GM18498 (cell line): ENCODE results near the gene VAV3.
A peak's percentile ranks its signal among the peaks of the same experiment; 100 is the strongest.

ENCODE experiments used
- ATAC-seq: cut with Tn5 transposase; IDR thresholded peaks from one replicate; pipeline ENCODE4 v1.9.1; 2021; ENCODE audit warnings: mild to moderate bottlenecking, moderate library complexity; ENCODE audit not compliant: unreplicated experiment

VAV3 gene

DNA sequence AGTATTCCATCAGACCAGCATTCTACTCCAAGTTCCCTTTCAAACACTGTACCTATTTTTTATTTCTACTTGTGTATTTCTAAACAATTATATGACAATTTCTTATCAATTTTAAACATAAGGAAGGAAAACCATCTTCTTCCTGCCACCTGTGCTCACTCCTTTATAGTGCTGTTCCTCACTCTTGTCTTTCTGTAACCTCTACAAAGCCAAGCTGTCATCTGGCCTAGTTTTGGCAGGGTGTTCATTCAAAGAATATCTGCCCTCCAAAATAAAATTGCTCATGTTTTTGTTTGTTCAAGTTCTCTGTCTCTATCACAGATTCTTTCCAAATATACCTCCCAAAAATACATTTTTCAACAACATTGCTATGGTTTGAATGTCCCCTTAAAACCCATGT, 360.2 kb downstream of the VAV3 start:
- no peak for ATAC-seq

- no peak for ATAC-seq
Measured at GRCh38 chr1:107600607-107601160, 364.3 kb downstream of the VAV3 start.

DNA sequence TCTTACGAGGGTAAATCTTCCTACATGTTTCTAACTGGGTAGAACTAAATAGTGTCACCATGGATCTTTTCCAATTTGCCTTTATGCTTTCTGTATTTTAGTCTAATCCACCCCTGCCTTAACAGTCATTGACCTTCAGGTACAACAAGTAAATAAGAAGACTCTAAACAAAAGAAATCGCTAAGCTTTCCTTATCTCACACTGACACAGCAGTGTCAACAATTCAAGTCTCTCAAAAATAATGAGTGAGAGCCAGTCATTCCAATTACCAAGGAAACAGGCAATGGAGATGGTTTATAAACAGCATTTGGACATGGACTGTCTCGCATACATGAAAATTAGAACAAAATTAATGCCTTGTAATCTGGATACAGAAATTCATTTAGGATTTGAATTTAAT, 365.8 kb downstream of the VAV3 start:
- no peak for ATAC-seq

GRCh38 chr1:107597290-107597689, 367.7 kb downstream of the VAV3 start:
- ATAC-seq, result no peak

GRCh38 chr1:107594536-107594935, 370.4 kb downstream of the VAV3 start:
- no peak for ATAC-seq

GRCh38 chr1:107593501-107594209, 371.3 kb downstream of the VAV3 start:
- no peak for ATAC-seq

DNA sequence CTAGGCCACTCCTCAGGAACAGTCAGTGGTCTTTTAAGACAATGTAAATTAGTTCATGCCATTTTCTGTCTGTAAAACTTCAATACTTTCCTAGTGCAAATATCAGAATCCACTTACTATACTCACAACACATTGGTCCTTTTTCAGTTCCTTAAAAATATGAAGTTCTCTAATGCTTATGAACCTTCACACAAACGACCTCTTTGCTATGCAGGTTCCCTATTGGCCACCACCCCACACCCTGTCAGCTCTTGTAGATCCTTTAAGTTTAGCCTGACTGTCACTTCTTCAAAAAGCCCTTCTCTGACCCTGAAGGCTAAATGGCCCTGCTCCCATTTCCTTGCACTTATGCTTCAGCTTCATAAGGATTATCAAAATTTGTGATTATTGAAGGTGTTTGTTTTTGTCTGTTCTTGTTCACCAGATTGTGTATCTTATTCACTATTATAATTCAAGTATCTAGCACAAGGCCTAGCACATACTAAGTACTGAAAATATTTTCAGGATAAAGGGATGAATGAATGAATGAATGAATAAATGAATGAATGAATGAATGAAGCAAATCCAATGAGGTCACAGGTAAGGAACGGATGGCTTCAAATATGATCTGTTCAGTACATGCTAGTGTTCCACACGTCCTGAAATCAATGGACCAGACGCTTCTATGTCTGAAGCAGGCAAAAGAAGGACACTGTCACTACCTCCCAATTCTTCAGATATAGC, 373.9 kb downstream of the VAV3 start:
- ATAC-seq, result peak; percentile 69

GRCh38 chr1:107590087-107590486, 374.9 kb downstream of the VAV3 start:
- ATAC-seq, result no peak

- ATAC-seq, result no peak
Measured at GRCh38 chr1:107588321-107588720, 376.7 kb downstream of the VAV3 start.

- no peak for ATAC-seq
Measured at GRCh38 chr1:107575226-107575625, 389.8 kb downstream of the VAV3 start.

DNA sequence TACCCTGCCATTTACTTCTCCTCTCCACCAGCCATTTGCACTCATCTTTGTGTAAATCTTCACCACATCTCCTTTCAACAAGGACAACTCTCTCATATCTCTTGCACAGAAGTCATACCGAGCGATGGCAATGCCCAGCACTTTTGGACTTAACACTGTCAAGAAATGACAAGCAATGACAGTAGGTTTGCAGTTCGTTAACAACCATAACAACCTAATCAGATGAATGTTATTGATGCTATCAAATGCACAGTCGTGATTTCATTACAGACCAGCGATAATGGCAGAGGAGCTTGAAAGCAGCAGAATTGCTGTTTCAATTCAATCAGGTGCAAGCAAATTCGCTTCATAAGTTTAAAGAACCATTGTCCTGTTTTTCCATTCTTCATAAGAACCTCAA, 390.9 kb downstream of the VAV3 start:
- no peak for ATAC-seq

DNA sequence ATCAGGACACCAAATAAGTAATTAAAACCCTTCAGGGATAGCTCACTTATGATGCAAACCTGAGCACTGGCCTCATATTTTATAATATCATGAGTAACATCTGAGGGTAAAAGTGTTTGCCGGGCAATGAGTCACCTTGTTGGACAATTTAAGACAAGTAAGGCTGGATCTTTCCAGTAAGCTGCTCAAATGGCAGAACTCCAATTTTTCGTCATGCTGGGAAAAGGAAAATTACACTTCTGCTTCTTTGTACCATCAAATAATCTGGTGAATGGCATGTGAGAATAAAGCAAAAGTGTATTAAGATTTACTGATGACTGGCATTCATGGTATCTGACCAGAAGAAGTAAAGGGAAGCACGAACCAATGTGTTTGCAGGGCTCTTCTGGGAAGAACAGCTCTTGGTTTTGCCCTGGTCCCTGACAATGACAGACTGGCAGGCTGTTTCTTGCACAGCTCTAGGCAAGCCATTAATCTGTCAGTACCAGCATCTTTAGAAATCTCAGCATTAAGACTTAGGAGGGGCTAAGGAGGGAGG, 392.2 kb downstream of the VAV3 start:
- ATAC-seq, result no peak

DNA sequence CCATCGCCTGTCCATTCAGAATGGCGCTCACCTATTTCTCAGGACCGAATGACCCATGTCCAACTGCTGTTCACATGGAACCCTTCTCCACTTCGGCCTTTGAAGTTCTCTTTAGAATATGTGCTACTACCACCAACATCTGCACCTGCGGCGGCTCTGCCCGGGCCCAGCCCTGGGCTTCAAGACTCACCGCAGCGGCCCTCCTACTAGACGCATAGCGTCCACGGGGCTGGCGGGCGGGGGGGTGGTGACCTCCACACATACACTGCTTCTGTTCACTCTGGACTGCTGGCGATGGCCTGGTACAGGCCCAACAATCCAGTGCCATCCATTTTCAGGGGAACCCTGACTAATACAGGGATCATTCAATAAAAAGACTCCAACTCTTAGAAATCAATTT, 394.2 kb downstream of the VAV3 start:
- no peak for ATAC-seq

- ATAC-seq, result no peak
Measured at GRCh38 chr1:107563441-107563840, 401.5 kb downstream of the VAV3 start.

GRCh38 chr1:107559881-107560280, 405.1 kb downstream of the VAV3 start:
- no peak for ATAC-seq

GRCh38 chr1:107557095-107557494, 407.9 kb downstream of the VAV3 start:
- no peak for ATAC-seq

DNA sequence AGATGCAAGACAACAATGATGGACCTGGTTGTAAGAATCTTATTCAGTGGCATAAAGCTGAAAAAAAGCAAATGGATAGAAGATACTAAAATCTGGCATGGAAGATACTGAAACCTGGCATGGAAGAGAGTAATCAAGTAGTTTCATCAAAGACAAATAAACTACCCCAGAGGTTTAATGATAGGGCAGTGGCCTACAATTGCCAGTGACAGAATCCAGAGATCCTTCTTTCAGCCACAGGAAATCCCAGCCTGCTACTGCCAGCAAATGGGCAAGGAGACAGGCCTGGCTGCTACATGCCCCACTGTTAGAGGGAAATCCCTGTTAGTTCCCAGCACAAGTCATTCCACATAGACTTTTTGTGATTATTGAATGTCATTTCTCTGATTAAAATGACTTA, 409.4 kb downstream of the VAV3 start:
- no peak for ATAC-seq

- ATAC-seq, result no peak
Measured at GRCh38 chr1:107552781-107553180, 412.2 kb downstream of the VAV3 start.

DNA sequence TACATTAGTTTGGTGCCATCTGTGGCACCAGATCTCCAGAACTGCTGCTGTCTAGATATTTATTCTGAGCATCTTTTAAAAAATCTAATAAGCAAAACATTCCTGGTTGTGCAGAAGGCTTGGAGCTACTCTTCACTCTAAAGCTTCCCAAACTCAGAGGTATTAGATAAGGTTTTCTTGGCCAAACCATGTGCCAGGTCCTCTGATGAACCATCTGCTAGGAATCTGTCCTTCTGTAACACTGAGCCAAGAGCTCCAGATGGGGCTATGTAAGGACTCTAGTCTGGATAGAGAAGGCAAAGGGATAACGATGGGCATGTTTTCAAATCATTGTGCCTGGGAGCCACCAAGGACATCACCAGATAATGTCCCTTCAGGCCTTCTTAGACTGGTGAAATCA, 413.5 kb downstream of the VAV3 start:
- no peak for ATAC-seq

GRCh38 chr1:107550358-107550757, 414.6 kb downstream of the VAV3 start:
- no peak for ATAC-seq

- no peak for ATAC-seq
Measured at GRCh38 chr1:107549152-107549810, 415.7 kb downstream of the VAV3 start.

GRCh38 chr1:107548276-107548675, 416.7 kb downstream of the VAV3 start:
- ATAC-seq, result no peak
